HG02678 (cell line): ENCODE results near the gene PFKL.

Experiments
- ATAC-seq: cut with Tn5 transposase; IDR thresholded peaks from one replicate; pipeline ENCODE4 v1.9.1; 2021; ENCODE audit warnings: mild to moderate bottlenecking, moderate library complexity; ENCODE audit not compliant: unreplicated experiment

The PFKL gene

DNA sequence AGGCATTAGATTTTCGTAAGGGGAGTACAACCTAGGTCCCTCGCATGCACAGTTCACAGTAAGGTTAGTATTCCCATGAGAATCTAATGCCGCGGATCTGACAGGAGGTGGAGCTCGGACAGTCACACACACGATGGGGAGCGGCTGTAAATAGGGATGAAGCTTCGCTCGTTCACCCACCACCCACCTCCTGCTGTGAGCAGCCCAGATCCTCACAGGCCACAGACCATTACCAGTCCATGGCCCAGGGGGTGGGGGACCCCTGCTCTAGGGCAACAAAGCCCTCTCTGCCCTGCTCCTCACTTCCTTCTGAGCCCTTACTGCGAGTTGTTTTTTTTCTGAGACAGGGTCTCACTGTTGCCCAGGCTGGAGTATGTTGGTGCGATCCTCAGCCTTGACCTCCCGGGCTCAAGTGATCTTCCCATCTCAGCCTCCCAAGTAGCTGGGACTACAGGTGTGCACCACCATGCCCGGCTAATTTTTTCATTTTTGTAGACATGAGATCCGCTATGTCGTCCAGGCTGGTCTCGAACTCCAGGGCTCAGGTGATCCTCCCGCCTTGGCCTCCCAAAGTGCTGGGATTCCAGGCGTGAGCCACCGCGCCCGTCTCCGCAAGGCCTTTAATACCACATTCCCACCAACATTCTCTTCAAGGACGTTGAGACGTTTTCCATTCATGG lies 74.9 kb downstream of the PFKL start:
- ATAC-seq, result no peak

DNA sequence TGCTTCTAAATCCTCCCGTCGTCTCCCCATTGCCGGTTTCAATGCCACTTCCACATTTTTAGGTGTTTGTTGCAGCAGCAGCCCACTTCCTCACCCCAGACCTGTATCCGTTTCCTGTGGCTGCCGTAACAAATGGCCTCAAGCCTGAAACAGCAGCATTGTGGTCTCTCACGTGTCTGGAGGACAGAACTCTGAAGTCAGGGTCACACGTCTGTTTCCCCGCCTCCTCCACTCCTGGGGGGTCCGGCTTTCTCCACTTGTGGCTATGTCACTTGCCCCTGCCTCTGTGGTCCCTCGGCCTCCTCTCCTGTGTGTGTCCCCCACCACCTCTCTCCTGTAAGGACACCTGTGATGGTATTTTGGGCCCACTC lies 75.4 kb downstream of the PFKL start:
- no peak for ATAC-seq

DNA sequence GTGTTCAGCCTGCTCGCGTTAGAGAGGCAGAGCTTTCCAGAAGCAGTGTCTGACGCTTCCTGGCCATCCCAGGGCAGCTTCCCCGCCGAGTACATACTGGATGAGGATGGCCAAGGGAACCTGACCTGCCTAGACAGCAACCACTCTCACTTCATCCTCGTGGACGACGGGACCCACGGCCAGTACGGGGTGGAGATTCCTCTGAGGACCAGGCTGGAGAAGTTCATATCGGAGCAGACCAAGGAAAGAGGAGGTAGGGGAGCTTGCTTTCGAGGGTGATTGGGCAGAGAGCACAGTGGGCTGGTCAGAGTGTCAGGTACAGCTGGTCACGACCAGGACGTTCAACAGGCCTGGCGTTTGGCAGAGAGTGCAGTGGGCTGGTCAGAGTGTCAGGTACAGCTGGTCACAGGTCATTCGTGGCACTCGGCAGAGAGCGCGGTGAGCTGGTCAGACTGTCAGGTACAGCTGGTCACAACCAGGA lies 75.9 kb downstream of the PFKL start:
- ATAC-seq, result no peak

DNA sequence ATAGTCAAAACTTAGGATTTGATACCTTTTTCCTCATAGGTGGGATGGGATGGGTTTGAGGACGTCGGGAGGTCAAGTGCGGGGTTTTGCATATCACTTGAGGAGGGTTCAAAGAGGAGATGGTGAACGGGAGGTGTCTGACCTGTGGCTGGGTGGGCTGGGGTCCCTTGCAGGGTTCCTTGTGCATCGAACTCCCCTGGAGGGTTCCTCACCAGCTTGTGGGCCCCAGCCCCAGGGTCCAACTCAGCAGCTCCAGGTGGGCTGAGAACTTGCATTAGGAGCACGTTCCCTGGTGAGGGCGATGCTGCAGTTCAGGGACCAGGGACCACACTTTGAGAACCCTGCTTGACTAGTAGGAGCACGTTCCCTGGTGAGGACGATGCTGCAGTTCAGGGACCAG lies 76.8 kb downstream of the PFKL start:
- no peak for ATAC-seq
